ENCODE data around the gene CCDC179.

GRCh38 chr11:22829231-22830081 is 30.8 kb downstream of the CCDC179 start, which contains the start of gene SVIP:
- TF ChIP-seq POLR2A (IDR thresholded peaks at IDR 0.05) (no peak), CTCF (IDR thresholded peaks at IDR 0.05) (no peak)

Measured in lower leg skin (tissue), 3 donors.